Coronary artery (tissue), 2 donors: ENCODE measurements around the gene SGMS1.

ENCODE experiments used
- DNase-seq: peaks from one replicate; pipeline ENCODE4 v3.0.0-alpha.2; 2017; ENCODE audit warnings: low spot score
- H3K27ac ChIP-seq, 2 donors: fragments of 200-600 bp; sonication (generic); one replicate each; pipeline ENCODE4 v1.5.1; 2016 to 2019
- H3K4me3 ChIP-seq: fragments of 200-600 bp; sonication (generic); 2 replicates; pipeline ENCODE4 v1.5.1; 2016; ENCODE audit warnings: mild to moderate bottlenecking, moderate library complexity
- TF ChIP-seq, protein P1 (sequence below): fragments of 200-600 bp; sonication (generic); IDR thresholded peaks from one replicate; pipeline ENCODE4 v1.5.1; 2019; ENCODE audit warnings: antibody characterized with exemption

The SGMS1 gene

DNA sequence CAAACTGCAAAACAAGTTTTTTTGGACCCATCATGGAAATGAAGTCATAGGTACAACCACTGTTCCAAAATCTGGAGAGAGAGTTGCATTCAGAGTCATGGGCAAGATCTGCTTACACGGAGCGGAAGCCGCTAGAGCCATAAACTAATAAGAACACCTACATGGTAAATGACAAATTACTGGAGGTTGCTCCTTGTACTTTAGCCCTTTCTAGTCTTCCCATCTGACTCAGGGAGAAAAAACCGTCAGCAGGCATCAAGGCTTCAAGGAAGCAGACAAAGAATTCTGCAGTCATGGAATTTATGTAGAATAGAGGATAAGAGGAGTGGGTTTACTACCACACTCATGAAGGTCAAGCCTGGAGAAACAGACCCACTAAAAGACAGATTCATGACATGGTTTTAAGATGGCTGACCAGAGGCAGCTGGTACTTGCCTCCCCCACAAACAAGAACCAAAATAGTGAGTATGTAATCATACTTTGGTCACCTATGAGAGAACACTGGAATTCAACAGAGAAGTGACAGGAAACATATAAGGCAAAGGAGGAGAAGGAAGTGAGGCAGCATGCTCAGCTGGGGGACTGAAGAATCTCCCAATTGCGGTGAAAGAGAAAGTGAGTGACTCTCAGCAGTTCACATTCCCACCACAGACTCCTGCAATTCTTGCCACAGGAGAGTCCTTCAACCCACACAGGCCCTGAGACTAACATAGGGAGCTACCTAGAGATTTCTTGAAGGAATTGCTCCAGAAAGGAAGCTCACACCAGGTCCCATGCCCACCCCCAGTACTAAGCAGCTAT is 330.0 kb downstream of the SGMS1 start:
- TF ChIP-seq, protein P1, sequence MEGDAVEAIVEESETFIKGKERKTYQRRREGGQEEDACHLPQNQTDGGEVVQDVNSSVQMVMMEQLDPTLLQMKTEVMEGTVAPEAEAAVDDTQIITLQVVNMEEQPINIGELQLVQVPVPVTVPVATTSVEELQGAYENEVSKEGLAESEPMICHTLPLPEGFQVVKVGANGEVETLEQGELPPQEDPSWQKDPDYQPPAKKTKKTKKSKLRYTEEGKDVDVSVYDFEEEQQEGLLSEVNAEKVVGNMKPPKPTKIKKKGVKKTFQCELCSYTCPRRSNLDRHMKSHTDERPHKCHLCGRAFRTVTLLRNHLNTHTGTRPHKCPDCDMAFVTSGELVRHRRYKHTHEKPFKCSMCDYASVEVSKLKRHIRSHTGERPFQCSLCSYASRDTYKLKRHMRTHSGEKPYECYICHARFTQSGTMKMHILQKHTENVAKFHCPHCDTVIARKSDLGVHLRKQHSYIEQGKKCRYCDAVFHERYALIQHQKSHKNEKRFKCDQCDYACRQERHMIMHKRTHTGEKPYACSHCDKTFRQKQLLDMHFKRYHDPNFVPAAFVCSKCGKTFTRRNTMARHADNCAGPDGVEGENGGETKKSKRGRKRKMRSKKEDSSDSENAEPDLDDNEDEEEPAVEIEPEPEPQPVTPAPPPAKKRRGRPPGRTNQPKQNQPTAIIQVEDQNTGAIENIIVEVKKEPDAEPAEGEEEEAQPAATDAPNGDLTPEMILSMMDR: no peak
- Histone ChIP-seq H3K4me3 (no peak overlapping the region), H3K27ac (no peak overlapping the region)
- DNase-seq: no peak

DNA sequence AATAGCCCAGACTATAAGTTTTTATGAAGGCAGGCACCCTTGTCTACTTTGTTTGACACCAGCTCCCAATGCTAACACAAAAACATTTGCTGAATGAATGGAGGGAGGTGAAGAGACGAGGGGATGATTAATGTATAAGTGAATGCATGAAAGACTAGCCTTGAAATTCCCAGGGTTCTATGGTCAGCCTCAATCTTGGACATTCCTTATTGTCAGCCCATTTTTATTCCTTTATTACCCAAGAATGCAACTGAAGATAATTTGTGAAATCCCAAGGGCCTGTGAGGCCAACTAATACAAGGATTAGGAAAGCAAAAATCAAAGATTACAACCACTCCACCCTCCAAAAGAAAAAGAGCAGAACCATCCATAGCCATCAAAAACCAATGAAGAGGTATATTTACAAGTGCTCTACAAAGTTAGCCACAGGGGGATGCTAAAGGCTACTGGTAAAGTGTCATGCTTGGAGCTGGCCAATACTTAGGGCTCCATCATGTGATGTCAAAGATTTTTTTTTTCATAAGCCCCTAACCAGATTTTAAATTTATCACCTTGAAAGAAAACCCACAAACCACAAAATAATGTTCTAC is 332.4 kb downstream of the SGMS1 start:
- Histone ChIP-seq H3K27ac (no peak overlapping the region), H3K4me3 (no peak overlapping the region)
- DNase-seq: no peak
- TF ChIP-seq, protein P1: no peak

DNA sequence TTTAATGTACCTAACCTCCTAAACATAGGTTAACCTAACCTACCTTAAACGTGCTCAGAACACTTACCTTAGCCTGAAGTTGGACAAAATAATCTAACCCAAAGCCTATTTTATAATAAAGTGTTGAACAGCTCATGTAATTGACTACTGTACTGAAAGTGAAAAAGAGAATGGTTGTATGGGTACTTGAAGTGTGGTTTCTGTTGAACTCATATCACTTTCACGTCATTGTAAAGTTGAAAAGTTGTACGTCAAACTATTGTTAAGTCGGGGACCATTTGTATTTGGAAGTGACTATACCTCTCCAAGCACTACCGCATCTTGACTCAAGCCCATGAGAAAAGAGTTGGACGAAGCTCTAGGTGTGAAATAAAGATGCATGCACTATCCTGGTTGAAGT is 334.6 kb downstream of the SGMS1 start:
- no peak overlapping the region for H3K27ac ChIP-seq
- DNase-seq: no peak
- H3K4me3 ChIP-seq: no peak overlapping the region
- TF ChIP-seq, protein P1: no peak

DNA sequence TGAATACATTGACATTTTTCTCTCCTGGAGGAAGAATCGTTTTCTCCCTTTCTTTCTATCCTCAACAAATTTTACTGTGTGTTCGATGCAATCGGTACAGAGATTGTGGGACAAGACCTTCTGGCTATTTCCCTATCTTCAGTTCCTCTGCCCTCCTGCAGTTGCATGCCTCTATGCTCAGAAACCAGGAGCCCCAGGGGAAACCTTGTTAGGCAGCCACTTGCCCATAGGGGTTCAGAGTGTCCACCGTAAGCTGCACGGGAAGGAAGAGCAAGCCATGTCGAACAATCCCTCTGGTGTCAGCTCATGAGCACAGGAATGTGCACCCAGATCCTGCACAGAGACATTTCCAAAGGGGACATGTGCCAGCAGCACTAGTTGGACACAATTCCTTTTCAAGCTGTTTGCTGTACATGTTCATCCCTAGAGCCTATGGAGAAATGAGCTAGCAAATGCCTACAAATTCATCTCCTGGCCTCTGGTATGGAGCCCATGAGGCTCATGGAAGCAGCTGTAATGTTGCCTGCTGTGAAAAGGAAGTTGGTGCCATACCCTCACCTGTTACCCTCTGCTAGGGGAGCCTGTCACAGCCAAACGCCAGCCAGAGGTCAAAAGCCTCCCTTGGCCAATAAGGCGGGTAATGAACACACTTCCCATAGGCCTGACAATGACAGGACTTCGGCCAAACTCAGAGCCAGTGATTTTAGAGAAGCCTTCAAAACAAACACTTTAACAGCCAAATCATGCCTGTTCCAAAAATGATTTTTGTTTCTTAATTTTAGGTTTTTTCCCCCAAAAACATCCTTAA is 336.6 kb downstream of the SGMS1 start:
- DNase-seq: no peak
- TF ChIP-seq, protein P1: no peak
- Histone ChIP-seq H3K27ac (no peak overlapping the region), H3K4me3 (no peak overlapping the region)

DNA sequence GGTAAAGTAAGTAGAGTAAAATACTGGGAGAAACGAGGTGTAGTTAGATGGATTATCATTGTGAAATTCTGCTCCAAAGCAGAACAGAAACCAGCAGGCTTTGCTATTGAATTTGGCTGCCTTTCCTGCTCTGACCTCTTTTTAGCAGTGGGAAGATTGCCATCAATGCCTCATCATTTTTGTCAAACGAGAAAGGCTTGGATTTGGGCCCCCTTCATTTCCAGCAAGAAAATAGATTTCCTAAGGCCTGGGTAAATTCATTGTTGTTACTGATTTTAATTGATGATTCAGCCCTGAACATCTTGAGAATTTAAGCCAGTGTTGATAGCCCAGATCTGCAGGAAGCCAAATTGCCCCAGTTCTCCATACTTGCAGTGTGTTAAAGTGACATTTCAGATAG is 337.2 kb downstream of the SGMS1 start:
- no peak overlapping the region for H3K4me3 ChIP-seq
- H3K27ac ChIP-seq: no peak overlapping the region
- TF ChIP-seq, protein P1: no peak
- no peak for DNase-seq

DNA sequence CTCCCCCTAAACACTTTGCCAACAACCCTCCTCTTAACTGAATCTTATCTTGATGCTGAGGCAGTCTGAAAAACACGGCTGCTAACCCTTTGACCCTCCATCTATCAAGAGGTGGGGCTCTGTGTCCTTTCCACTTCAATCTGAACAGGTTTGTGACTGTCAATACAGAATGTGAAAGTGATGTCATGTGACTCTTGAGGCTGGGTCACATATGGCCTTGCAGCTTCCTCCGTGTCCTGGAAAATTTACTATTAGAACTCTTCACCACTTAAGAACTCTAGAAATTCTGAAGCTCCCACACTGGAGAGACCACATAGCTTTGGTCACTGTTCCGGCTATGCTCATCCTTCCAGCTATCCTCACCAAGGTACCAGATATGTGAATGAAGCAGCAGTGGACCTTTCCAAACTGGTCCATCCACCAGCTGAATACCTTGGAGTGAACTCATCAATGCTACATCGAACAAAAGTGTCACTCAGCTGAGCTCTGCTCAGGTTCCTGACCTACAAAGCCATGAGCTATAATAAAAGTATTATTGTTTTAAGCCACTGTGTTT is 341.7 kb downstream of the SGMS1 start:
- Histone ChIP-seq H3K27ac (no peak overlapping the region), H3K4me3 (no peak overlapping the region)
- TF ChIP-seq, protein P1: no peak
- no peak for DNase-seq
